ENCODE results near the gene CCL26.
"Not testable (repeated sequence)": the region's sequence is repeated elsewhere in the genome, so short reads cannot be mapped to it uniquely, and the experiment has no call there.

Gene CCL26, protein sequence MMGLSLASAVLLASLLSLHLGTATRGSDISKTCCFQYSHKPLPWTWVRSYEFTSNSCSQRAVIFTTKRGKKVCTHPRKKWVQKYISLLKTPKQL

DNA sequence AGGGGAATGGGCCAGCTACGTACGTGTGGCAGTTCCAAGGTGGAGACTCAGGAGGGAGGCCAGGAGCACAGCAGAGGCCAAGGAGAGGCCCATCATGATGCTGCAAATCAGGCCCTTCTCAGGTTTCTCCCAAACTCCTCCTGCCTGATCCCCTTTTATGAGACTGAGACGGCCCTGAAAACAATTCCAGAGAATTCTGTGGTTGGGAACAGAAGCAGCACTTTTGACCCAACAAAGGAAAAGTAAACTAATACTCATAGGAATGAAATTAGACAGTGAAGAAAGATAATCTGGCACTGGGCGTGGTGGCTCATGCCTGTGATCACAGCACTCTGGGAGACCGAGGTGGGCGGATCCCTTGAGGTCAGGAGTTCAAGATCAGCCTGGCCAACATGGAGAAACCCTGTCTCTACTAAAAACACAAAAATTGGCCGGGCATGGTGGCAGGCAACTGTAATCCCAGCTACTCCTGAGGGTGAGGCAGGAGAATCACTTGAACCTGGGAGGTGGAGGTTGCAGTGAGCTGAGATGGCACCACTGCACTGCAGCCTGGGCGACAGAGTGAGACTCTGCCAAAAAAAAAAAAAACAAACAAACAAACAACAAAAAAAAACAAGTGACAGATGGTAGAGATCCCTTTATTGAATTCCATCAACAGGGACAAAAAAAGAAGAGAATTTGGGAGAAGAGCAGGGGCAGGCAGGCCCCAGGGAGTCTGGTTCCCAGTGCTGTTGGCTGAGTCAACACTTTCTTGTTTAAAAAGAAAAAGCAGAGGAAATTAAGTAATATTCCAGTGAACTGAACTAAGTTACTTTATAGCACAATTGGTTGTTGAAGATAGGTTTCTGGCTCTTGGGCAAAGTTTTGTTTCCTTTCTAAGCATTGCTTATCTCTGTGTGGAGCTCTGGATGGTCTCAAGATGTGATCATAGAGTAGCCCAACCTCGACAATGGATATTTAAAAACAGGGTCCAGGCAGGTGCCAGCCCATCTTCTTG, at the start of gene CCL26:
Gene CCL26 (minus strand): TSS at position 131 of the 997 bp plus-strand sequence. CDS start 35 bp downstream, at position 96.
- DNase-seq = no peak

DNA sequence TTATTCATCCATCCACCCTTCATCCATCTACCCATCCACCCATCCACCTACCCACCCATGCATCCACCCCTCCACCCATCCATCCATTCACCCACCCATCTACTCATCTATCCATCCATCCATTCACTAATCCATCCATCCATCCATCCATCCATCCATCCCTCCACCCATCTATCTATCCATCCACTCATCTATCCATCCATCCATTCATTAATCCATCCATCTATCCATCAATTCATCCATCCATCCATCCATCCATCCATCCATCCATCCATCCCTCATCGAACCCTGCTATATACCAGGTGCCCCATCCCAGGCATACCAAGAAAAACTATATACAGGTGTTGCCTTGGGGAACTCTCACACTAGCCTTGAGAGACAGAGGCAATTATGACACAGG, 48.7 kb upstream of the CCL26 start:
- DNase-seq = no peak

DNA sequence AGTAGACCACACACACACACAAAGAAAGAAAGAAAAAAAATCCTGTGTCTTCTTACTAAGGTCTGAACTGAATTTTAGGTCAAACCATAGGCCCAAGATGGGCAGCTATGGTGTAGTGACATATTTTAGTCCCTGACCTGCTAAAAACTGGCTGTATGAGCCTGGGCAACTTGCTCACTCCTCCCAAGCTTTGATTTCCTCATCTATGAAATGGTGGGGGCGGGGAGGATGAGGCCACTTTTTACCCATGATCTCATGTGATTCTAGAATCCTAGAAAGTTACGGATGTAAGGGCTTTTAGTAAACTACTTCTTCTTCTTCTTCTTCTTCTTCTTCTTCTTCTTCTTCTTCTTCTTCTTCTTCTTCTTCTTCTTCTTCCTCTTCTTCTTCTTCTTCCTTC, 47.7 kb upstream of the CCL26 start:
- no peak for DNase-seq

DNA sequence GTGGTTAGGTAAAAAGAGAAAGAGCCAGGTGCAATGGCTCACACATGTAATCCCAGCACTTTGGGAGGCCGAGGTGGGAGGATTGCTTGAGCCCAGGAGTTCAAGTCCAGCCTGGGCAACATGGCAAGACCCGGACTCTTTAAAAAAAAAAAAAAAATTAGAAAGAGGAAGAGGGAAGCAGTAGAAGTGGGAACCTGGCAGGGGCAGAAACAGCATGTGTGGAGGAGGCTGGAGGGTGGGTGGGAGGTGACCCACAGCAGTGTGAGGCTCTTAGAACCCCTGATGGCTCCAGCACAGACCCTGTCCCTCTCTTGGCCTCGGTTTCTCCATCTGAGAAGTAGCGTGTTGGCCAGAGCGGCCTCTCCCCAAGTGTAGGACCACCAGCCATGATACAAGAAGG, 46.5 kb upstream of the CCL26 start:
- no peak for DNase-seq

DNA sequence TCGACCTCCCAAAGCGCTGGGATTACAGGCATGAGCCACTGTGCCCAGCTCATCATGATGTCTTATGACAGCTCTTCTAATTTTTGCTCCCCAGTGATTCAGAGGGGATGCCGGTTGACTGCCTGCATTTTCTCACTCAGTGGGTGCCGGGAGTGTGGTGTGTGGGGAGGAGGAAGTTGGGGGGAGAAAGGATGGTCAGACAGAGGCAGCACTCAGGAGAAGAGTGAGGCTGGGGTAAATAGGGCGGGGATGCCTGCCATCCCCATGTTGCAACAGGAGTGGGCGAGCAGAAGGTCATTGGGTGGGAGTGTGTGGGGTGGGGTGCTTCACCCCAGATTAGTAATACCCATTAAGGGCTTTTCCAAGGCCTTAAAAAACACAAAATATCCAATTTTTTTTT, 45.1 kb upstream of the CCL26 start:
- no peak for DNase-seq

DNA sequence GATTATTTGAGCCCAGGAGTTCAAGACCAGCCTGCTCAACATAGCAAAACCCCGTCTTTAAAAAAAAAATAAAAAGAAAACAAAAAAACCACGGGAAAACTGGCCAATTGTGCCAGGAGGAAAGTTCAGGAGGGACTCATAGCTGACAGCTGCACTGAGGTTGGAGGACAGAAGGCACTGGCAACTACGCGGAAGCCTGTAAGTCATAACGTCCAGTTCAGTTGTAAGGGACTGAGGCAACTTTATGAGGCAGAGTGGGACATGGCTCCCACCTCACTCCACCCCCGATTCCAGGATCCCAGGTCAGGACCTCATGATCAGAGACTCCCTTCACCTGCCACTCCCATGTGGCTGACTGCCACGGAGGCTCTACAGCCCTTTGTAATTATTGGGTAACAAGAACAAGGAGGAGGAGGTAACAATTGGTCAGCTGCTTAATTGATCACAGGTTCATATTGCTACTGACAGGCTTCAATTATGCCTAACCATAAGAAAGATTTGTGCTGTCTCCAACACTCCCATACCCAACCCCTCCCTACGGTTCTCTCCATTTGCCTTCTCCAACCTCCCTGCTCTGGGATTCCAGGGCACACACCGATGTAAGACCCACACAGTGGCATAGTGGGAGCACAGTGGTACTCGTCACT, 43.5 kb upstream of the CCL26 start:
- DNase-seq = no peak

DNA sequence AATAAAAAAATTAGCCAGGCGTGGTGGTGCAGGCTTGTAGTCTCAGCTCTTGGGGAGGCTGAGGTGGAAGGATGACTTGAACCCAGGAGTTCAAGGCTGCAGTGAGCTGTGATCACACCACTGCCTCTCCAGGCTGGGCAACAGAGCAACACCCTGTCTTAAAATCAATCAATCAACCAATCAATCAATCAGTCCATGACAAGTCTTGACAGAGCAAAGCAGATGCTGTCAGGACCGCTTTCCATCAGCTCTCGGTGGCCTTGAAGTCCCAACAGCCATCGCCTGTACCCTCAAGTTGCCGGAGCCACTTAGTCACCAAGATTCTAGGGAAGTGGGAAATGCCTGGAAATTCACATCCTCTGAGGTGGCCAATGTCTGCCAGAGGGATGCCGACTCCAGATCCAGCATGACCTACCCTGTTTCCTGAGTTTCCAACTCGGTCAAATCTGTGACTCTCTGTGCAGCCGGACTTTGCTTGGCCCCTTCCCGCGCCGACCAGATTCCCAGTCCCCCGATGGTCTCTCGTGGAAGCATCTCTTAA, 42.5 kb upstream of the CCL26 start:
- DNase-seq = no peak

DNA sequence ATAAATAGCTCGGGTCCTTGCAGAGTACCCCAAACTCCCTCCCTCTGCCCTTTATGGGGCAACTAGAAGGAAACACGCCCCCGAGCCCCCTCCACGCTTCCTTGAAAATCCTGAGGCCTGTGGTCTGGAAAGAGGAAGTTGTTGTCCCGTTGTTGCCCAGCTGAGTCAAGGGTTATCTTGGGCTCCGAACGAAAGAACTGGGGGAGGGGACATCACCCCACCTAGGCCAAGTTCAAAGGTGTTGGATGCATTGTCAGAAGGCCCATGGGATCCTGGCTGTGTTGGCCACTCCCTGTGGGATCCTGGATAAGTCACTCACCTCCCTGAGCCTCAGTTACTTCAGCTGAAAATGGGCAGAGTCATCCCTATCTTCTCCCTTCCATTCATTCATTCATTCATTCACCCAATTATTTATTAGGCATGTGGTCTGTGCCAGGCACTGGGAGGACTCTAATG, 41.8 kb upstream of the CCL26 start, which contains the start of gene CCL24:
Gene CCL24 (minus strand): TSS at position 26 of the 456 bp plus-strand sequence. CDS start 91 bp downstream, outside the sequence.
- DNase-seq = no peak

DNA sequence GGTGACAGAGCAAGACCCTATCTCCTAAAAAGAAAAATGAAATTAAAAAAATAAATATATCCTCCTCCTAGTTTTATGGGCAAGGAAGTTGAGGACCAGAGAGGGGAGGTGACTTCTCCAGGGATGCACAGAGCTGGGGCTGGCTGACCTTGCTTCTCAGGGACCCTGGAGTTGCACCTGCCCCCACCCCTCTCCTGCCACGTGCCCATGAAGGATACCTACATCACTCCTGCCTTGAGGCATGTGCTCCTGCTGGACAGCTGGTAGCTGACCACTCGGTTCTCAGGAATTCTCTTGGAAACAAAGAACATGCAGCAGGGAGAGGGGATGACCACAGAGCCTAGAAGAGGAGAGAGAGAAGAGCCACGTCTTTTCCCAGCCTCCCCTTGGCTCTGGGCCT, 41.1 kb upstream of the CCL26 start:
- no peak for DNase-seq

DNA sequence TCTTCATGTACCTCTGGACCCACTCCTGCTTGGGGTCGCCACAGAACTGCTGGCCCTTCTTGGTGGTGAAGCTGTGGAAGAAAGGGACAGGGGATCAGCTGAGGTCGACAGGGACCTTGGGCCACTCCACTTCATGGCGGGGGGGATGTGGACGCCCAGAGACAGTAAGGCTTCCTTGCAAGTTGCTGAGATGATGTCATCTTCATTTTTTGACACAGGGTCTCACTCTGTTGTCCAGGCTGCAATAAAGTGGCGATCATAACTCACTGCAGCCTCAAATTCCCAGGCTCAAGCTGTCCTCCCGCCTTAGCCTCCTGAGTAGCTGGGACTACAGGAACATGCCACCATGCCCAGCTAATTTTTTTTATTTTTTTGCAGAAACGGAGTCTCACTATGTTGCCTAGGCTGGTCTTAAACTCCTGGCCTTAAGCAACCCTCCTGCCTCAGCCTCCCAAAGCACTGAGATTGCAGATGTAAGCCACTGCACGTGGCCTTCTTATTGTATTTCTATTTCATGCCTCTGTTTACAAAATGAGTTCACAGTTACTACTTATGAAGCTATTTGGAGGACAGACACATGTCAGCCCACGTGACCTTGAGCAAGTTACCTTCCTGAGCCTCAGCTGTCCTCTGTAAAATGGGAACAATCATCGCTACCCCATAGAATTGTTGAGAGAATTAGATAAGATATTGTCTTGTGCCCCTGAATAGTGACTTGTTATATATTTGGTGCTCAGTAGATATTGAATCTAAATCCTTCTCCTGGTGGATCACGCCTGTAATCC, 40.1 kb upstream of the CCL26 start:
- DNase-seq = no peak

DNA sequence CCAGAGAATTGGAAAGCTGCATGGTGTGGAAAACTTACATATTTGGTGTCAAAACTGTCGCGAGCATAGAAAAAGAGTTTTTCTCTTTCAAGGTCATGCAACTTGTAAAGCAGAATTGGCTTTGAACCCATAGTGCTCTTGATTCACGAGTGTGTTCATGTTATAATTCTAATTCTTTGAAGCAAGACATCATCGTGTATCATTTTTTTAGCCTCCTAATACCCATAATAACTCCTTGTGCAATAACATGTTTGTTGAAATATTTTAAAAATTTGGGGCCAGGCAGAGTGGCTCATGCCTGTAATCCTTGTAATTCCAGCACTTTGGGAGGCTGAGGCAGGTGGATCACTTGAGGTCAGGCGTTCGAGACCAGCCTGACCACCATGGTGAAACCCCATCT, 37.4 kb upstream of the CCL26 start:
- no peak for DNase-seq

DNA sequence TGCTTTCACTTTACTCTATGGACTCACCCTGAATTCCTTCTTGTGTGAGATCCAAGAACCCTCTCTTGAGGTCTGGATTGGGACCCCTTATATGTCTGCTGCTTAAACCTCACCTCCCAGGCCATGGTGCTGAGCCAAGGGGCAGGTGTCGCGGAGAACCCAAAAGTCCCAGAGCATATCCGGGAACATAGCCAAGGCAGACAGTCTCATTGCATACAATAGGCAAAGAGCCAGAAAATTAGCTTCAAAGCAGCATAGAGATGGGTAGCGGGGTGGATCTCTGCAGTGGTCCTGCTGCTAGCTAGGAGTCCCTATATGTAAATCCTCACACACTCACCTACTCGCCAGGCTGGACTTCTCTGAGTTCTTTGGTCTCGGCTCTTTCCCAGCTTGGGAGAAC, 36.1 kb upstream of the CCL26 start:
- no peak for DNase-seq

DNA sequence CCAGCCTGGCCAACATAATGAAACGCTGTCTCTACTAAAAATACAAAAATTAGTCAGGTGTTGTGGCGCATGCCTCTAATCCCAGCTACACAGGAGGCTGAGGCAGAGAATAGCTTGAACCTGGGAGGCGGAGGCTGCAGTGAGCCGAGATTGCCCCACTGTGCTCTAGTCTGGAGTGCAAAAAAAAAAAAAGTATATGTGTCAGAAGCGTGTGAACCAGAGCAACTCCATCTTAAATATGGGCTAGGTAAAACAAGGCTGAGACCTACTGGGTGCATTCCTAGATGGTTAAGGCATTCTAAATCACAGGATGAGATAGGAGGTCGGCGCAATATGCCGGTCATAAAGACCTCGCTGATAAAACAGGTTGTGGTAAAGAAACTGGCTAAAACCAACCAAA, 35.4 kb upstream of the CCL26 start:
- no peak for DNase-seq

DNA sequence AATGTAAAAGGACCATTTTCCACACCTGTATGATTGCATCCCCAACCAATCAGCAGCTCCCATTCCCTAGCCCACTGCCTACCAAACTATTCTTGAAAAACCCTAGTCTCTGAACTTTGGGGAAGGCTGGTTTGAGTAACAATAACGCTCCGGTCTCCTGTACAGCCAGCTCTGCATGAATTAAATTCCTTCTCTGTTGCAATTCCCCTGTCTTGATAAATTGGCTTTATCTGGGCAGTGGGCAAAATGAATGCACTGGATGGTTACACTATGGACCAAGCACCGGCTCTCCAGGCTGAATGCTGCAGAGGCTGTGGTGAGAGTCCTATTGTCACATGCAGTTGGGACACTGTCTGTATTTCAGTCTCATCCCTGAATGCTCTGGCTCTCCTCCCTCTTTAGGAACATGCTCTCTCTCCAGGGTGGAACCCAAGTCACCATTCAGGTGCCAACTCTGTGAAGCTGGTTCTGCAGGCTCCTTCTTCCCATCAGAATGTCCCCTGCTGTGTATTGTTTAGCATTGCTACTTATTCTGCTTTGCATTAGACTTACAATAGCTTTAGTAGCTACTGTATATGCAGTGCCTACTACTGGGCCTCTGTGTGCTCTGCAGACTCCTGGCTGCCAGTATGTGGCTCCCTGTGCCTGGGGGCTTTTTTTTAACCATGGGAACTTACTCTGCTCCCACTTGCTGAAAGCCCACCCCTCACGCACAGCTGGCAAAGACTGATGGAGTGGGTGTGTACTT, 34.7 kb upstream of the CCL26 start:
- no peak for DNase-seq

DNA sequence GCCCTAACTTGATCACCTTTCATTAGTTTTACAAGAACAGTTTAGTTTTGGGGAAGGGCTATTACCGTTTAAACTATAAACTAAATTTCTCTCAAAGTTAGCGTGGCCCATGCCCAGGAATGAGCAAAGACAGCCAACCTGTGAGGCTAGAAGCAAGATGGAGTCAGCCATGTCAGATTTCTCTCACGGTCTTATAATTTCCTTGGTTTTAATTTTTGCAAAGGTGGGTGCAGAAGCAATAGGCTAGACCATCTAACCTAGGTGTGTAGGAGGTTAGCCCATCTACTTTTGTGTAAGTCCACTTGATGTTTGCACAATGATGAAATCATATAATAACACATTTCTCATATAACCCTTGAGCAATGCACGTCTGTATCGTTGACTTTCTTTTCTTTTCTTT, 32.7 kb upstream of the CCL26 start:
- DNase-seq = no peak

DNA sequence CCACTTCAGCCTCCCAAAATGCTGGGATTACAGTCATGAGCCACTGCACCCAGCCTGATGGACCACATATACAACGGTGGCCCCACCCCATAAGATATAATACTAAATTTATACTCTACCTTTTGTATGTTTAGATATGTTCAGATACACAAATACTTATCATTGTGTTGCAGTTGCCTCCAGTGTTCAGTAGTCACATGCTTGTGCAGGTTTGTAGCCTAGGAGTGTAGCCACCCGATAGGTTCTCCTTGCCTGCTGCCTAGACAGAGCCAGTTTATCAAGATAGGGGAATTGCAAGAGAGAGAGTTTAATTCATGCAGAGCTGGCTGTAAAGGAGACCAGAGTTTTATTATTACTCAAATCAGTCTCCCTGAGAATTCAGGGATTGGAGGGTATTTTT, 32.0 kb upstream of the CCL26 start:
- no peak for DNase-seq

DNA sequence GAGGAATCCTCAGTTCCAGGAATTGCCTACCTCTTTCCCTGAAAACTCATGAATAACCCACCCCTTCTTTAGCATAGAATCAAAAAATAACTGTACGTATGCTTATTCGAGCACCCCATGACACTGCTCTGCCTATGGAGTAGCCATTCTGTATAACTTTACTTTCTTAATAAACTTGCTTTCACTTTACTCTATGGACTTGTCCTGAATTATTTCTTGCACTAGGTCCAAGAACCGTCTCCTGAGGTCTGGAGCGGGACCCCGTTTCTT, 30.5 kb upstream of the CCL26 start:
- no peak for DNase-seq

DNA sequence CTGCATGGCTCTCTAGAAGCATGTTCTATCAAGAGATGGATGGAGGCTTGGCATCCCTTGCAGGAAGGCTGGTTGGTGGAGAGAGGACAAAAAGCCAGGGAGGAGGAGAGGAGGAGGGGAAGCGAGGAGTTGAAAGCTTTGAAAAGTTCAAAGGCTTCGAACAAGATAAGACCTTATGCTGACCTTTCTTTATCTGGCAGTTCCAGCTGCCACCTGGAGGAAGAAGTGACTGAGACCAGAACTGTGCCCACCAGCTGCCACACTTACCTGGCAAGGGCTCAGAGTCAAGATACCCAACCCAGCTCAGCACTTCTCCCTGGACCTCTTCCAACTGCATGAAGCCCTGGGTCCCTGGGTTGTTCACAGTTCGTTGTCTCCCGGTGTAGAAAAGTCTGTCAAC, 26.8 kb upstream of the CCL26 start:
- no peak for DNase-seq

DNA sequence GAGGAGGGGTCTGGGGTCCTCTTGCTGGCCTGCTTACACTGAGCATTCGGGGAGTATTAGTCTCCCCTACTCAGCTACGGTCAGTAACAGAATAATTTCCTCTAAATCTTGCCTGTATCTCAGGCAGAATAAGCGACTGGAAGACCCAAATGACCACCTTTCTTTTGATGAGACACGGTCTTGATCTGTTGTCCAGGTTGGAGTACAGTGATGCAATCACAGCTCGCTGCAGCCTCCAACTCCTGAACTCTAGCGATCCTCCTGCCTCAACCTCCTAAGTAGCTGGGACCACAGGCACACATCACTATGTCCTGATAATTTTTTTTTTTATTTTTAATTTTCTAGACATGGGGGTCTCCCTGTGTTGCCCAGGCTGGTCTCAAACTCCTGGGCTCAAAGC, 24.4 kb upstream of the CCL26 start:
- DNase-seq = no peak

DNA sequence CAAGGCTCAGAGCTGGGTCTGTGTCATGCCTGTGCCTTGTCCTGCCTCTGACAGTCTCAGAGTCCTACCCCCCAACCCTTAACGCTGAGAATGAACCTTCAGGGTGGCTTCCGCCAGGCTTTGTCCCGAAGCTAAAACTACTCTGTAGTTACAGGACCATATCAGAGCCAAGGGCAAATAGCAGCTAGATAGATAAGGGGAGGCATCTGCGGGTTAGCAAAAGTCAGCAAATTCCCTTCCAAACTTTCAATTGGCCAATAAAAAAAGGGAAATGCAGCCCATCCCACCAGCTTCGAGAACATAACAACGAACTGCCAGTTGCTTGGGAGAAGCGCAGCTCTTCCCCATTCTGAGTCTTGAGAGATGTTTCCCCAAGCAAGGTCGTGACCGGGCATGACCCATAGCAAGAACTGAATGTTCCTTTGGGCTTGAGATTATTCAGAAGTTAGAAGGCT, 23.8 kb upstream of the CCL26 start:
- DNase-seq = no peak

DNA sequence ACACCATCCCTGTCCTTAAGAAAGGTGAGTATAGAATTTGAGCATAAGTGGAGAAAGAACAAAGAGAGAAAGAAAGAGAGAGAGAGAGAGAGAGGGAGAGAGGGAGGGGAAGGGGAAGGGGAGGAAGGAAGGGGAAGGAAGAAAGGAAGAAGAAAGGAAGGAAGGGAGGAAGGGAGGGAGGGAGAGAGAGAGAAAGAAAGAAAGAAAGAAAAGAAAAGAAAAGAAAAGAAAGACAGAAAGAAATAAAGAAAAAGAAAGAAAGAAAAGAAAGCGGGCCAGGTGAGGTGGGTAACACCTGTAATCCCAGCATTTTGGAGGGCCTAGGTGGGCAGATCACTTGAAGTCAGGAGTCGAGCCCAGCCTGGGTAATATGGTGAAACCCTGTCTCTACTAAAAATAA, 21.7 kb upstream of the CCL26 start:
- DNase-seq = no peak

DNA sequence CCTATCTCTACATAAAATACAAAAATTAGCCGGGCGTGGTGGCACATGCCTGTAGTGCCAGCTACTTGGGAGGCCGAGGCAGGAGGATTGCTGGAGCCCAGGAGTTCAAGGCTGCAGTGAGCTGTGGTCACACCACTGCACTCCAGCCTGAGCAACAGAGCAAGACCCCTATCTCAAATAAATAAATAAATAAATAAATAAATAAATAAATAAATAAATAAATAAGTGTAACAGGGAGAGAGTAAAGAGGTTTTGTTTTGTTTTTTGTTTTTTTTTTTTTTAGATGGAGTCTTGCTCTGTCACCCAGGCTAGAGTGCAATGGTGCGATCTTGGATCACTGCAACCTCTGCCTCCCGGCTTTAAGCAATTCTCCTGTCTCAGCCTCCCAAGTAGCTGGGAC, 20.6 kb upstream of the CCL26 start:
- DNase-seq = not testable (repeated sequence)
